ENCODE measurements around the gene SYNE2.
A peak's percentile ranks its signal among the peaks of the same experiment; 100 is the strongest.
"Not testable (repeated sequence)": the region's sequence is repeated elsewhere in the genome, so short reads cannot be mapped to it uniquely, and the experiment has no call there.

Gene SYNE2

GRCh38 chr14:64074961-64075612, 222.3 kb downstream of the SYNE2 start:
- peak; percentile 80 for DNase-seq (ENCODE audit: low read depth)

- no peak for DNase-seq (ENCODE audit: low read depth)
Observed at GRCh38 chr14:64075613-64076005, 222.8 kb downstream of the SYNE2 start.

- peak; percentile 19 for DNase-seq (ENCODE audit: low read depth)
Observed at GRCh38 chr14:64080452-64080851, 227.6 kb downstream of the SYNE2 start.

DNA sequence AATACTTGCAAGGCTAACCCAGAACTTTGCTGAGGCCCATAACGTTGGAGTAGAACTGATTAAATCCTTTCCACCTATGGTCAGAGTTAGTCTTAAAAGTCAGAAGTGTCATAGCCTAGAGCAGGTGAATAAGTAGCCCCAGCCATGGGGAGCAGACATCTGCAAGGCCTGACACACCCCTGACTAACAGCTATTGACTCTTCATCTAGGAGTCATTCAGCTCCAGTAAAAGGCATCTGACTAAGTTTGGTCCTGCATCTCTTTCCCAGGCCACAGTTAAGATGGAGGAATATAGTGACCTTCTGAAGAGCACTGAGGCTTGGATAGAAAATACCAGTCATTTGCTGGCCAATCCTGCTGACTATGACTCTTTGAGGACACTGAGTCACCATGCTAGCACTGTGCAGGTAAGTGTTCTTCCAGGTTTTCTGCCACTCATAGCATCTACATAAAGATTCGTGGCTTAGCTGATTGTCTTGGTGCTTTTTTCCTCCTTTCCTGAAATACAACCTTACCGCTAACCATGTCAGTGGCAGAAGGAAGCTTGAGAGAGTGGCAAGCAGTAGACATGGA, 228.5 kb downstream of the SYNE2 start:
- DNase-seq (ENCODE audit: low read depth) = peak; percentile 50

GRCh38 chr14:64082837-64083236, 230.0 kb downstream of the SYNE2 start:
- no peak for DNase-seq (ENCODE audit: low read depth)

GRCh38 chr14:64088647-64088964, 235.8 kb downstream of the SYNE2 start:
- no peak for DNase-seq (ENCODE audit: low read depth)

- DNase-seq (ENCODE audit: low read depth) = no peak
Observed at GRCh38 chr14:64089920-64090319, 237.1 kb downstream of the SYNE2 start.

GRCh38 chr14:64091217-64091616, 238.4 kb downstream of the SYNE2 start:
- DNase-seq (ENCODE audit: low read depth) = no peak

- DNase-seq (ENCODE audit: low read depth) = no peak
Observed at GRCh38 chr14:64092338-64092737, 239.5 kb downstream of the SYNE2 start.

DNA sequence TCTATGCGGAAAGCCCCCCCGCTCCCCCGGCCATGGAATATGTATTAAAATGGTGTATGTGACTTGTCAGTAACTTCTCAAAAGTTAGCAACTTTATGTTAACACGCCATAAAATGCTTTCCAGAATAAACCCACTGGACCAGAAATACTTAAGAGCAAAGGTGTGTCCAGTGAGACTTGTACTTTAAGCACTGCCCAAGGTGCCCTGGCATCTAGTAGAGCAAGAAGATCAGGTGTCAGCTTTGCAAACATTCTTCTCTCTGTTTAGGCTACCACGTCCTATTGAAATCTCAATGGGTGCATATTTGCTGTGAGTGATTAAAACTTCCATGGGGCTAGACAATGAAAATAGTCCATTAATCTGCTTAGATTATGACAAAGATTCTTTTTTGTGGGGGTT, 240.1 kb downstream of the SYNE2 start:
- no peak for DNase-seq (ENCODE audit: low read depth)

DNA sequence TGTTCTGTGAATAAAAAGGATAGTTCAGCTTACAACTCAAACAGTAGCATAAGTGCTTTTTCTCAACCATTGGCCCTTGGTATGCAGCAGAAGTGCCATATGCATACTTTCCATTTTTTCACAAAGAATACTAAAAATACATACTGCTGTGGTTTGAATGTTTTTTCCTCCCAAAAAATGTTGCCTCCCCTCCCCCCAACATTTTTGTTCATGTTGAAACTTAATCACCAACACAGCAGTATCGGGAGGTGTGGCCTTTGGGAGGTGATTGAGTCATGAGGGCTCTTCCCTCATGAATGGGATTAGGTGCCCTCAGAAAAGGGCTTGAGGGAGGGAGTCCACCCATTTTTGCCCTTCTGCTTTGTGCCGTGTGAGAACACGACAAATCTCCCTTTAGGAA, 242.8 kb downstream of the SYNE2 start:
- peak; percentile 3 for DNase-seq (ENCODE audit: low read depth)

DNA sequence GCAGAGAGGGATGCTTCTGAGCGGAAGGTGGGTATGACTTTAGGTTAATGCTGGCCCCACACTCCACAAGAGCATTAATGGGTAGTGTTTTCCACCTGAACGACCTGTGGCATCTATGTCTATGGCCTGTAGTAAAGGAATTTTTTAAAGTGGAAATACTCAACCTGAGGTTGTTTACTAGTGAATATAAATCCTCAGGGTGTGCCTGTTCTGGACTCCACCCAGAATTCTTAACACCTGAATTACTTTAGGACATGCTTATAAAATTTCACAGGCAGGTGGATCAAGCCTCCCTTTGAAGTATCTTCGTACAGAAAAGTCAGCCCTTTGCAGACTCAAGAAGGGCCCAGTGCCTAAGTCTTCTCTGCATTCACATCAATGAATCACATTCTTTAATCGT, 245.3 kb downstream of the SYNE2 start:
- no peak for DNase-seq (ENCODE audit: low read depth)

GRCh38 chr14:64107438-64107837, 254.6 kb downstream of the SYNE2 start:
- DNase-seq (ENCODE audit: low read depth) = no peak

GRCh38 chr14:64109819-64110554, 257.2 kb downstream of the SYNE2 start:
- peak; percentile 27 for DNase-seq (ENCODE audit: low read depth)

- DNase-seq (ENCODE audit: low read depth) = no peak
Observed at GRCh38 chr14:64110802-64111201, 258.0 kb downstream of the SYNE2 start.

GRCh38 chr14:64112867-64113678, 260.3 kb downstream of the SYNE2 start:
- no peak for DNase-seq (ENCODE audit: low read depth)

GRCh38 chr14:64114166-64114565, 261.4 kb downstream of the SYNE2 start:
- DNase-seq (ENCODE audit: low read depth) = no peak

DNA sequence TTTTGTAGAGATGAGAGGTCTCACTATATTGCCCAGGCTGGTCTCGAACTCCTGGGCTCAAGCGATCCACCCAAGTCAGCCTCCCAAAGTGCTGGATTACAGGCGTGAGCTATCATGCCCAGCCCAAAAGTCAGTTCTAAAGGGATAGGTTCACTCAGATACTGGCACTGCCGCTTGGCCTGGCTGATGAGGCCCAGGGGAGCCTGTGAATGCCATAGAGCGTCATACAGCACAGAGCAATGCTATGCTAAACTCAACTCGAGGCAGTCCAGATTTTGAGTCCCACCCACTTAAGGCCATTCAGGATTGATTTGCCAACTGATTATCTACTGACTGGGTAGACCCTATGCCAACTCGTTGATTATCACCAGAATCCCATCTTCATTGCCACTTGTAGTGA, 262.0 kb downstream of the SYNE2 start:
- no peak for DNase-seq (ENCODE audit: low read depth)

DNA sequence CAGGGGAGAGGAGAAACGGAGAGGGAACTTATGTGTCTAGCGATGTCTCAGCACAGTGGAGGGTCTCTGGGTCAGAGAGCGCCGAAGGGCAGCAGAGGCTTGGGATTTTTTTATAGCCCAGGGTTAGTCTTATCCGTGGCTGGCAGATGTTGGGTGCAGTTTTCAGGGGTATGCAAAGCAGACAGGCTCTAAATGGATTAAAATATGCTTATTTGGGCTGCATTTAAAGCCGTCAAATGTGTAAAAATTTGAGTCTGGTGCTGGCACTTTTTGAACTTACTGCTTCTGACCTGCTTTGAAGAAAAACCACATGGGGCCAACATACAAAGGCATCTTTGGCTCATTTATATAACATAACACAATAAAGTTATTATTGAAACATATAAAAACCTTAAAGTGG, 262.6 kb downstream of the SYNE2 start:
- DNase-seq (ENCODE audit: low read depth) = no peak

- DNase-seq (ENCODE audit: low read depth) = peak; percentile 61
Observed at GRCh38 chr14:64117671-64118402, 265.0 kb downstream of the SYNE2 start.

- not testable (repeated sequence) for DNase-seq (ENCODE audit: low read depth)
Observed at GRCh38 chr14:64118403-64118742, 265.6 kb downstream of the SYNE2 start.

- DNase-seq (ENCODE audit: low read depth) = no peak
Observed at GRCh38 chr14:64118892-64119291, 266.1 kb downstream of the SYNE2 start.
